HepG2 (cell line): ENCODE data around the gene BBC3. TPM values are rescaled to one million over a fixed set of nuclear protein-coding genes. Genes with fewer than 3 reads are reported as not detected.
A peak's percentile ranks its signal among the peaks of the same experiment; 100 is the strongest.

ENCODE experiments used
- ADNP ChIP-seq: sonication (generic); formaldehyde crosslinking; IDR thresholded peaks from 2 replicates; pipeline ENCODE4 v1.4.0; 2020; ENCODE audit warnings: missing genetic modification reagents
- ARHGAP35 ChIP-seq: sonication (generic); formaldehyde crosslinking; IDR thresholded peaks from 2 replicates; pipeline ENCODE4 v1.9.0; 2022; ENCODE audit warnings: mild to moderate bottlenecking, inconsistent platforms, moderate library complexity, missing genetic modification reagents, borderline replicate concordance
- CAMTA2 ChIP-seq: sonication (generic); formaldehyde crosslinking; IDR thresholded peaks from 2 replicates; pipeline ENCODE4 v1.4.0; 2020; ENCODE audit warnings: mild to moderate bottlenecking, missing genetic modification reagents, borderline replicate concordance
- EP300 ChIP-seq, 3 experiments: sonication (generic) in 1 of 3; formaldehyde crosslinking in 1 of 3; IDR thresholded peaks; 2 replicates each; pipeline versions ENCODE4 v1.5.1 to v1.6.1; 2011 to 2020; ENCODE audit warnings: low read depth in 2 of 3, low read length in 2 of 3, borderline replicate concordance in 1 of 3, improper control_type of control experiment in 1 of 3, mild to moderate bottlenecking in 1 of 3, missing genetic modification reagents in 1 of 3, moderate library complexity in 1 of 3
- FIP1L1 ChIP-seq: fragments of 200-400 bp; formaldehyde crosslinking; IDR thresholded peaks from 2 replicates; pipeline ENCODE4 v1.6.1; 2018; ENCODE audit warnings: low read depth, mild to moderate bottlenecking, low read length, moderate library complexity, borderline replicate concordance; ENCODE audit not compliant: insufficient read depth
- FOXM1 ChIP-seq: sonication (generic); formaldehyde crosslinking; IDR thresholded peaks from 2 replicates; pipeline ENCODE4 v1.5.0; 2020; ENCODE audit warnings: missing genetic modification reagents
- HMG20A ChIP-seq: IDR thresholded peaks from 2 replicates; pipeline ENCODE4 v1.6.1; 2016; ENCODE audit warnings: borderline replicate concordance
- HMGA1 ChIP-seq: sonication (generic); formaldehyde crosslinking; conservative IDR thresholded peaks from 2 replicates; pipeline ENCODE4 v1.4.0; 2020; ENCODE audit warnings: missing genetic modification reagents
- KDM5B ChIP-seq: sonication (generic); formaldehyde crosslinking; IDR thresholded peaks from 2 replicates; pipeline ENCODE4 v1.4.0; 2020; ENCODE audit warnings: missing genetic modification reagents, mild to moderate bottlenecking, borderline replicate concordance
- KLF9 ChIP-seq: IDR thresholded peaks from 2 replicates; pipeline ENCODE4 v1.6.1; 2016; ENCODE audit warnings: low read depth
- NCOA1 ChIP-seq: sonication (generic); formaldehyde crosslinking; IDR thresholded peaks from 2 replicates; pipeline ENCODE4 v1.9.0; 2021; ENCODE audit warnings: missing genetic modification reagents
- NCOR1 ChIP-seq: fragments of 200-600 bp; sonication (generic); IDR thresholded peaks from 2 replicates; pipeline ENCODE4 v1.7.0; 2017; ENCODE audit warnings: antibody characterized with exemption, low read length, borderline replicate concordance
- PPARG ChIP-seq: conservative IDR thresholded peaks from 2 replicates; pipeline ENCODE4 v1.6.1; 2016; ENCODE audit warnings: missing biosample characterization, missing genetic modification reagents
- RAD51 ChIP-seq: fragments of 450-650 bp; IDR thresholded peaks from 2 replicates; pipeline ENCODE4 v1.6.1; 2016; ENCODE audit warnings: borderline replicate concordance
- SIX1 ChIP-seq: sonication (generic); formaldehyde crosslinking; IDR thresholded peaks from 2 replicates; pipeline ENCODE4 v1.4.0; 2020; ENCODE audit warnings: missing genetic modification reagents, borderline replicate concordance
- ZNF567 ChIP-seq: sonication (generic); formaldehyde crosslinking; IDR thresholded peaks from 2 replicates; pipeline ENCODE4 v1.8.1; 2023; ENCODE audit warnings: mild to moderate bottlenecking, missing genetic modification reagents, borderline replicate concordance
- ZNF703 ChIP-seq: sonication (generic); formaldehyde crosslinking; IDR thresholded peaks from 2 replicates; pipeline ENCODE4 v1.5.1; 2020; ENCODE audit warnings: missing genetic modification reagents, mild to moderate bottlenecking, moderate library complexity, borderline replicate concordance
- ZNF788 ChIP-seq: sonication (generic); formaldehyde crosslinking; IDR thresholded peaks from 2 replicates; pipeline ENCODE4 v1.5.0; 2020; ENCODE audit warnings: mild to moderate bottlenecking, missing genetic modification reagents, borderline replicate concordance
- ZSCAN21 ChIP-seq: sonication (generic); formaldehyde crosslinking; IDR thresholded peaks from 2 replicates; pipeline ENCODE4 v1.8.0; 2022; ENCODE audit warnings: mild to moderate bottlenecking, missing genetic modification reagents, moderate library complexity, borderline replicate concordance
- polyA plus RNA-seq, 8 experiments: library from polyadenylated mRNA; depleted of rRNA in 3 of 8; stranded (reverse) in 7 of 8; unstranded in 1 of 8; fragments of >200 nt; fragmentation: Illumina TruSeq in 4 of 8; extraction: Trizol in 4 of 8; gene quantifications; 2 replicates each; pipeline versions ENCODE4 v1.2.1 to v1.2.3, GENCODE V29; 2011 to 2016; ENCODE audit warnings: low read depth in 4 of 8, missing spikeins in 1 of 8, mixed read lengths in 1 of 8; ENCODE audit not compliant: insufficient read depth in 1 of 8
- total RNA-seq, 5 experiments: library from RNA; depleted of rRNA; stranded (reverse); fragments of >200 nt; fragmentation: Illumina TruSeq; extraction: Trizol; gene quantifications; 2 replicates each; pipeline ENCODE4 v1.2.3, GENCODE V29; 2016; ENCODE audit warnings: low read depth in 1 of 5
- TF ChIP-seq, protein P1 (sequence below): sonication (generic); formaldehyde crosslinking; conservative IDR thresholded peaks from 2 replicates; pipeline ENCODE4 v1.8.0; 2022; ENCODE audit warnings: mild to moderate bottlenecking, moderate library complexity, missing genetic modification reagents
- TF ChIP-seq, protein P2 (sequence below): sonication (generic); formaldehyde crosslinking; IDR thresholded peaks from 2 replicates; pipeline ENCODE4 v1.4.0; 2020; ENCODE audit warnings: missing genetic modification reagents
- TF ChIP-seq, protein P3 (sequence below), 2 experiments: sonication (generic) in 1 of 2; formaldehyde crosslinking in 1 of 2; IDR thresholded peaks; 2 replicates each; pipeline versions ENCODE4 v1.4.0 to v1.6.1; 2016 to 2020; ENCODE audit warnings: borderline replicate concordance in 1 of 2, low read depth in 1 of 2, mild to moderate bottlenecking in 1 of 2, missing genetic modification reagents in 1 of 2

BBC3 gene
- total and polyA plus RNA-seq, 2 of the 13 experiments (the other 11 are each of a cell fraction or from before 2014, with no cell fraction given) = 6.1 to 8.8 TPM

DNA sequence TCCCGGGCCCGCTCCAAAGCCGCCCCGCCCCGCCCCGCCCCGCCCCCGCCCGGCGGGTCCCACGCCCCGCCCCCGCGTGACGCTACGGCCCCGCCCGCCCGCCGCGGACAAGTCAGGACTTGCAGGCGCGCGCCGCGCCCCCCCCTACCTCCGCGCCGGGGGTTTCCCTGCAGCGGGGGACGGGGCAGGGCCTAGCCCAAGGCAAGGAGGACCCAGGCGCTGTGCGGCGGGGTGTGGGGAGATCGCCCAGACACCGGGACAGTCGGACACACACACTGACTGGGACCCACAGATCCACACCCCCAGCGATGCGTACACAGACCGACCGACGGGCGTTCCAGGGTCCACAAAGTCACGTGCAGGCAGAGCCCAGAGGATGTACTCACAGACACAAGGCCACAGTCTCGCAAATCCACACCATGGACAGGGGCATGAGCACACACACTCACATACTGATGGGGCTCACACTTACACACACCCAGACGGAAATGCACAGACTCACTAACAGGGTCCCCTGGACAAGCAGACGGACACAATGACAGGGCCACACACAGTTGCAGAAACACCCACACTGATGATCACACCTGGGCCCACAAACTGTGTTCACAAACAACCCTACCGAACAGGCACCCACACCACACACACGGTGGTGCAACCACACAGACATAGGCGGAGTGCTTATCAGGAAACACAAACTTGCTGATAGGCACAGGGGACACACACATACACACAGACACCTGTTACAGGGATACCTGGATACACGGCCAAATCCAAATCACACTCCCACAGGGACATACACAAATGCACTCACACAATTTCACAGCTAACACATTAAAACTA is 436 bp upstream of the BBC3 start (continued):
- peak; percentile 50; the same call in 1 of the 2 replicates for TF ChIP-seq NCOR1
- no peak for TF ChIP-seq SIX1 (CRISPR knock-in tag)
- no peak for TF ChIP-seq PPARG (CRISPR knock-in tag)
- TF ChIP-seq FOXM1 (CRISPR knock-in tag) = no peak
- no peak for TF ChIP-seq HMGA1 (CRISPR knock-in tag)
- TF ChIP-seq ZNF703 = no peak
- TF ChIP-seq EP300 (IDR thresholded peaks at IDR 0.05; ENCODE audit: low read depth in 2 of 2, low read length in 2 of 2) = peak in 1 of 2 experiments; percentile 43; a peak in 1 of 4 replicates
- TF ChIP-seq EP300 (CRISPR knock-in tag; IDR thresholded peaks at IDR 0.05; ENCODE audit: borderline replicate concordance) = peak; percentile 30; the same call in 1 of the 2 replicates
- TF ChIP-seq ZNF567 (CRISPR knock-in tag) = no peak
- TF ChIP-seq ADNP = peak; percentile 83
- TF ChIP-seq, protein P1, sequence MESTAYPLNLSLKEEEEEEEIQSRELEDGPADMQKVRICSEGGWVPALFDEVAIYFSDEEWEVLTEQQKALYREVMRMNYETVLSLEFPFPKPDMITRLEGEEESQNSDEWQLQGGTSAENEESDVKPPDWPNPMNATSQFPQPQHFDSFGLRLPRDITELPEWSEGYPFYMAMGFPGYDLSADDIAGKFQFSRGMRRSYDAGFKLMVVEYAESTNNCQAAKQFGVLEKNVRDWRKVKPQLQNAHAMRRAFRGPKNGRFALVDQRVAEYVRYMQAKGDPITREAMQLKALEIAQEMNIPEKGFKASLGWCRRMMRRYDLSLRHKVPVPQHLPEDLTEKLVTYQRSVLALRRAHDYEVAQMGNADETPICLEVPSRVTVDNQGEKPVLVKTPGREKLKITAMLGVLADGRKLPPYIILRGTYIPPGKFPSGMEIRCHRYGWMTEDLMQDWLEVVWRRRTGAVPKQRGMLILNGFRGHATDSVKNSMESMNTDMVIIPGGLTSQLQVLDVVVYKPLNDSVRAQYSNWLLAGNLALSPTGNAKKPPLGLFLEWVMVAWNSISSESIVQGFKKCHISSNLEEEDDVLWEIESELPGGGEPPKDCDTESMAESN = peak; percentile 69; the same call in 1 of the 2 replicates
- TF ChIP-seq NCOA1 (CRISPR knock-in tag) = no peak
- TF ChIP-seq FIP1L1 = no peak
- 0 out of 2 replicates have a peak, but pooled peaks have one; percentile 47 for TF ChIP-seq ARHGAP35 (CRISPR knock-in tag)
- TF ChIP-seq KDM5B = peak; percentile 93
- TF ChIP-seq, protein P2, sequence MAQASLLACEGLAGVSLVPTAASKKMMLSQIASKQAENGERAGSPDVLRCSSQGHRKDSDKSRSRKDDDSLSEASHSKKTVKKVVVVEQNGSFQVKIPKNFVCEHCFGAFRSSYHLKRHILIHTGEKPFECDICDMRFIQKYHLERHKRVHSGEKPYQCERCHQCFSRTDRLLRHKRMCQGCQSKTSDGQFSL (CRISPR knock-in tag) = peak; percentile 97
- TF ChIP-seq ZSCAN21 (CRISPR knock-in tag) = peak; percentile 77
- TF ChIP-seq RAD51 = peak; percentile 31; the same call in 1 of the 2 replicates
- TF ChIP-seq, protein P3, sequence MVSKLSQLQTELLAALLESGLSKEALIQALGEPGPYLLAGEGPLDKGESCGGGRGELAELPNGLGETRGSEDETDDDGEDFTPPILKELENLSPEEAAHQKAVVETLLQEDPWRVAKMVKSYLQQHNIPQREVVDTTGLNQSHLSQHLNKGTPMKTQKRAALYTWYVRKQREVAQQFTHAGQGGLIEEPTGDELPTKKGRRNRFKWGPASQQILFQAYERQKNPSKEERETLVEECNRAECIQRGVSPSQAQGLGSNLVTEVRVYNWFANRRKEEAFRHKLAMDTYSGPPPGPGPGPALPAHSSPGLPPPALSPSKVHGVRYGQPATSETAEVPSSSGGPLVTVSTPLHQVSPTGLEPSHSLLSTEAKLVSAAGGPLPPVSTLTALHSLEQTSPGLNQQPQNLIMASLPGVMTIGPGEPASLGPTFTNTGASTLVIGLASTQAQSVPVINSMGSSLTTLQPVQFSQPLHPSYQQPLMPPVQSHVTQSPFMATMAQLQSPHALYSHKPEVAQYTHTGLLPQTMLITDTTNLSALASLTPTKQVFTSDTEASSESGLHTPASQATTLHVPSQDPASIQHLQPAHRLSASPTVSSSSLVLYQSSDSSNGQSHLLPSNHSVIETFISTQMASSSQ (IDR thresholded peaks at IDR 0.05; ENCODE audit: low read depth) = no peak
- TF ChIP-seq, protein P3 (CRISPR knock-in tag; IDR thresholded peaks at IDR 0.05; ENCODE audit: borderline replicate concordance) = peak; percentile 28; the same call in 1 of the 2 replicates
- no peak for TF ChIP-seq CAMTA2
- peak; percentile 67 for TF ChIP-seq ZNF788 (CRISPR knock-in tag)
- no peak for TF ChIP-seq HMG20A (CRISPR knock-in tag)
- no peak for TF ChIP-seq KLF9 (CRISPR knock-in tag)
